GM12878 (cell line): Measurements from ENCODE around the gene UAP1L1.

Source experiments
- CTCF ChIP-seq, 3 experiments: IDR thresholded peaks in 2 of 3; conservative IDR thresholded peaks in 1 of 3; 2 replicates each; pipeline ENCODE4 v1.5.1; 2011; ENCODE audit warnings: low read depth in 3 of 3, low read length in 3 of 3, mild to moderate bottlenecking in 3 of 3, control low read depth in 2 of 3, moderate library complexity in 2 of 3, inconsistent platforms in 1 of 3, mixed read lengths in 1 of 3; ENCODE audit not compliant: control insufficient read depth in 2 of 3, insufficient read depth in 1 of 3; ENCODE audit errors: extremely low read depth in 1 of 3
- EZH2 ChIP-seq: IDR thresholded peaks from 2 replicates; pipeline ENCODE4 v1.6.1; 2012; ENCODE audit warnings: low read depth, mild to moderate bottlenecking, control low read depth, inconsistent platforms, low read length, borderline replicate concordance; ENCODE audit not compliant: control insufficient read depth
- GABPA ChIP-seq: IDR thresholded peaks from 2 replicates; pipeline ENCODE4 v1.6.1; 2014; ENCODE audit warnings: antibody characterized with exemption, low read depth, mild to moderate bottlenecking, inconsistent platforms
- POLR2AphosphoS5 ChIP-seq: IDR thresholded peaks from 2 replicates; pipeline ENCODE4 v1.6.1; 2011; ENCODE audit warnings: mild to moderate bottlenecking, low read length, inconsistent platforms
- SKIL ChIP-seq: fragments of 450-650 bp; IDR thresholded peaks from 2 replicates; pipeline ENCODE4 v1.6.1; 2017; ENCODE audit warnings: mild to moderate bottlenecking, low read depth, inconsistent platforms; ENCODE audit not compliant: poor library complexity, severe bottlenecking
- SUZ12 ChIP-seq: fragments of 200-600 bp; sonication (generic); IDR thresholded peaks from one replicate; pipeline ENCODE4 v1.6.1; 2018; ENCODE audit warnings: antibody characterized with exemption, mild to moderate bottlenecking; ENCODE audit not compliant: unreplicated experiment
- TAF1 ChIP-seq: IDR thresholded peaks from 2 replicates; pipeline ENCODE4 v1.6.1; 2011; ENCODE audit warnings: mild to moderate bottlenecking, low read depth, low read length, borderline replicate concordance

GRCh38 chr9:137088121-137088520 lies 10.8 kb downstream of the UAP1L1 start:
- TF ChIP-seq EZH2, result no peak
- no peak for TF ChIP-seq CTCF (IDR thresholded peaks at IDR 0.05 in 2 of 3, conservative IDR thresholded peaks at IDR 0.05 in 1 of 3; ENCODE audit: control insufficient read depth in 2 of 3, extremely low read depth in 1 of 3, insufficient read depth in 1 of 3, low read depth in 3 of 3, low read length in 3 of 3)
- TF ChIP-seq POLR2AphosphoS5, result no peak
- TF ChIP-seq GABPA, result no peak
- TF ChIP-seq SKIL, result no peak
- no peak for TF ChIP-seq SUZ12
- TF ChIP-seq TAF1, result no peak
